HG03520 (cell line): ENCODE measurements around the gene SCAF11.

Experiments
- ATAC-seq: cut with Tn5 transposase; IDR thresholded peaks from one replicate; pipeline ENCODE4 v1.9.1; 2021; ENCODE audit warnings: mild to moderate bottlenecking, moderate library complexity; ENCODE audit not compliant: unreplicated experiment

SCAF11 gene

GRCh38 chr12:45980540-45980939 lies 9.8 kb downstream of the SCAF11 start:
- no peak for ATAC-seq

- ATAC-seq = no peak
Measured at GRCh38 chr12:45978108-45978507, 12.3 kb downstream of the SCAF11 start.

DNA sequence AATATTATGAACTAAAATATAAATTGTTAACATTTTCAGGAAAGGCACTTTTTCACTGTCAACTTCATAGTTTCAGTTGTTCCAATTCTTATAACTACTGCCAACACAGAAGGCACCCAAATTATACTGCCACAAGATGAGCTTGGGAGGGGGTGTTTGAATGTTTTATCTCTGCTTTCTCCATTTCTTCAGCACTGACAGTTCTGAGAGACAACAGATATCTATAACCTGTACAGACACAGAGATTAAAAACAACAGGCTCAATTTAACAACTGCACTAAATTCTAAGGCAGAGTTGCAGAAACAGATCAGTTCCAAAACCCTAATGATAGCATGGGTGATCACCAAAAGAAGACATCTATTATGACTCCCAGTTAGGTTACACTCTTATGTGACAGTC lies 12.8 kb downstream of the SCAF11 start:
- ATAC-seq = no peak

DNA sequence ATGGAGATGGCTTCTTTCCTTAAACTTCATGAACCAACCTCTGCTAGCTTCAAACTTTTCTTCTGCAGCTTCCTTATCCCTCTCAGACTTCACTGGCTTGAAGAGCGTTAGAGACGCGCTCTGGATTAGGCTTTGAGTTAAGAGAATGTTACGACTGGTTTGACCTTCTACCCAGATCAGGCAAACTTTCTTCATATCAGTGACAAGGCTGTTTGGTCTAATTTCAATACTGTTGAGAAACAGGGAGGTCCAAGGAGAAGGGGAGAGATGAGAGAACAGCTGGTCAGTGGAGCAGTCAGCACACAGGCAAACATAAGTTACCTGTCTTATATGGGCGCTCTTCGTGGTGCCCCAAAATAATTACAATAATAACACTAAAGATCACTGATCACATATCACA lies 14.9 kb downstream of the SCAF11 start:
- no peak for ATAC-seq

GRCh38 chr12:45974883-45975282 lies 15.5 kb downstream of the SCAF11 start:
- no peak for ATAC-seq

GRCh38 chr12:45974171-45974719 lies 16.1 kb downstream of the SCAF11 start:
- no peak for ATAC-seq

DNA sequence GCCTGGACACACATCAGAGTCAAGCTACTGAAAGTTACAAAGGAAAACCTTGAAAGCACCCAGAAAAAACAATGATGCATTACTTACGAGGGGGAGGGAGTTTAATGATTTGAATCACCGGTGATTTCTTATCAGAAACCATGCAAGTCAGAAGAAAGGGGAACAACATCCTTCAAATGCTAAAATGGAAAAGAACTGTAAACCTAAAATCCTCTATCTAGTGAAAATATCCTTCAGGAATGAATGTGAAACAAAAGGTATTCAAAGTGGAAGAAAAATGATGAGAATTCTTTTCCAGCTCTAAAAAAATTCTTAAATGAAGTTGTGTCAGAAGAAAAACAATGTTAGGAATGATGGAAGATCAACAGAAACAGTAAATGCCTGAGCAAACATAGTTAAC lies 16.8 kb downstream of the SCAF11 start:
- ATAC-seq = no peak

- ATAC-seq = no peak
Measured at GRCh38 chr12:45970391-45970790, 20.0 kb downstream of the SCAF11 start.

- ATAC-seq = no peak
Measured at GRCh38 chr12:45969084-45969483, 21.3 kb downstream of the SCAF11 start.

DNA sequence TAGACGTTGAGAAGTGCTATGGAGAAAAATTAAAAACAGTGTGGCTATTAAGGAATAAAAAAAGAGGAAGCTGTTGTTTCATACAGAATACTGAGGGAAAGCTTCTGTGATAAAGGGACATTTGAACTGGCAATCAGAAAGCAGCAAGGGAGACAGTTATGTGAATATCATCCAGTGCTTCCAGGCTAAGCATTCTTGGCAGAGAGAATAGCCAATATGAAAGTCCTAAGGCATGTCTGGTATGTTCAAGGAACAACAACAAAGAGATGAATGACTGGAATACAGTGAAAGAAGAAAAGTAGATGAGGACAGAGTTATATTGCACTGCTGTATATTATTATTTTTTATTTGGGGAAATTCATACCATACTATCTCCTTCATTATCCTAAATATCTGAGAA lies 23.9 kb downstream of the SCAF11 start:
- ATAC-seq = no peak

GRCh38 chr12:45962553-45963325 lies 27.6 kb downstream of the SCAF11 start:
- ATAC-seq = no peak

DNA sequence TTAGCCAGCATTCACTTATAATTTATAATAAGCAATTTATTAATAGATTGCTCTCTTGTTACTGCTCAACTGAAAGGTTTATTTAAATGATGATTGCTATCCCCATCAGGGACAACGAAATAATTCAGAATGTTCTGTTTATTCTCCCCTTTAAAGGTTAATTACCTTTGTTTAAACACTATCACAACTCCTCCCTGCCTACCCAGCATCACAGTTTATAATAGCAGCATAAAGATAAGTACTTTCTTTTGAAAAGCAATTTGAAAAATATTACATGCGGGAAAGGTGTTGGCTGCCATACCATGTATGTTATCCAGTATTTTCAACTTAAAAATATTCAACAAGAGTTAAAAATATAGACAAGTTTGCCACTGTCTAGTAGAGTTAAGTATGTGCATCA lies 30.6 kb downstream of the SCAF11 start:
- no peak for ATAC-seq

DNA sequence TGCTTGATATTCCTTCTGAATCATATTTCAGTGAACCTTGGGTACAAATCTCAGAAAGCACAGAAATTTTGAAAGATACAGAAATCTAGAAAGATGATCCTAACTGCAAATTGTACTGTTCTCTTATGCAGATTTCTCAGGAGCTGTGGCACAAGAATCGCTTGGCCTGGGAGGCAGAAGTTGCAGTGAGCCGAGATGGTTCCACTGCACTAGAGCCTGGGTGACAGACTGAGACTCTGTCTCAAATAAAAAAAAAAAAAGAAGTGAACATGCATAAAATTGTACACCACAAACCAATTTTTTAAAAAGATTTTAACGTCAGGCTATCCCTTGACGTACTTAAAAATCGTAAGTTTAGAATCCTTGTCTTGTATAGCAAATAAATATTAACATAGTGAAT lies 31.3 kb downstream of the SCAF11 start:
- ATAC-seq = no peak

DNA sequence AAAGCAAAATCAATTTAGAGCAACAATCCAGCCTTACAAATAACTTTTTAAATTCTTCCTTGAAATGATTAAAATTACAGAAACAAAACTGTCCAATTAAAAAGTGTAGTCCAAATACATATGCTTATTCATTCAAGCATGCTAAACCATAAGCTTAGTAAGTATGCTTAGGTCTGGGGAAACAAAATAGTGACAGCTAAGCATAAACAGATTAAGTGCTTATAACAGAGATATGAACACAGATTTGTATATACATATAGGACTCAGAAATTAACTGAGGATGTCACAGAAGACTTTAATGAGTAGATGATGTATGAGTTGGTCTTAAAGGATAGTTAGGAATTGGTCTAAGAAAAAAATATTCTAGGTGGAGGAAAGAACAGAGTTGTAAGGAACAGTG lies 41.8 kb downstream of the SCAF11 start:
- ATAC-seq = no peak

DNA sequence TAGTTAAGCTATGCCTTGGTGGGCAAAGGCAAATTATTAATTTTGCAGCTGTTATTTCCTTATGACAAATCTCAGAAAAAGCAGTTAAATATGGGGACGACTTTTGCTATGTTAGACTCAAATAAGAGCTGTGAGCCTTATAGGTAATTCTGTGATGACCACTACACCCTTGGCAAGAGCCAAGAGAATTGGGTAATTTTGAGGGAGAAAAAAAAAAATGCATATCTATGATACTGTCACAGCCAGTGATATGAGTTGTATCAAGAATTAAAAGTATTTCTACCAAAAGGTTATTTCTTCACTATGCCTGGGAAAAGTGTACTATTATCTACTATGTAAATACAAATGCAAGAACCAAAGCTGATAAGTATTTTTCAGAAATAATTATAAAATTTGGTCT lies 43.9 kb downstream of the SCAF11 start:
- no peak for ATAC-seq

DNA sequence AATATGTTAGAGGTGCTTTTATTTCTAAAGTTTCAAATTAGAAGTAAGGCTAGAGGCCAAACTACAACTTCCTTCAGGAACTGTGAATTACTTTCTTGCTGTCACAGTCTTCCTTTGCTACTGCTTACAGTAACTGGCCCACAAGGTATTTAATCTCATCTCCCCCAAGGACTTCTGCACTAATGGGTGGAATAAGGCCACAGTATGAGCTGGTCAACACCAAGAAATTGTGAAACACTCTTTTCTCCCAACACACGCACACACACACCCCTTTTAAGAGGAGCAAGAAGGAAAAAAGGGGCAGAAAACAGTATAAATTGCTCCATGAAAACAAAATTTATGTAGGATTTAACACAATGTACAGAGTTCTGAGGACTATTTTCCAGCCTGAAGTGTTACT lies 45.6 kb downstream of the SCAF11 start:
- ATAC-seq = no peak

DNA sequence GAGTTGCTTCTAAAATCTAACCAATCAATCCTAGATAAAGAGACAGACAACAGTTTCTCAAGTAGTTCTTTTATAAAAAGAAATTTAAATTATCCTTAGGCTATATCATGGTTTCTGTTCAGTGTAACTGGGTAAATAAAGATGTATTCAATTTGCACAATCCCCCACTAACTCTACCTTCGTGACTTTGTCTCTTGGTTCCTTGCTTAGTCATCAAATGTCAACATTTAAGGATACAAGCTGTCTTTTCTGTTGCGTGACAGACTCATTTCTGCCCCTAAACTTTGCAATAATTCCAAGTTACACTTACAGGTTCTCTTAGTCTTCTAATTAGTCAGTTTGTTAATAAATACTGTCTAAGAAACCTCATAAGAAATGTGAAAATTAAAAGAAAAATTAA lies 50.6 kb downstream of the SCAF11 start:
- ATAC-seq = no peak

- ATAC-seq = no peak
Measured at GRCh38 chr12:45938566-45938965, 51.8 kb downstream of the SCAF11 start.

DNA sequence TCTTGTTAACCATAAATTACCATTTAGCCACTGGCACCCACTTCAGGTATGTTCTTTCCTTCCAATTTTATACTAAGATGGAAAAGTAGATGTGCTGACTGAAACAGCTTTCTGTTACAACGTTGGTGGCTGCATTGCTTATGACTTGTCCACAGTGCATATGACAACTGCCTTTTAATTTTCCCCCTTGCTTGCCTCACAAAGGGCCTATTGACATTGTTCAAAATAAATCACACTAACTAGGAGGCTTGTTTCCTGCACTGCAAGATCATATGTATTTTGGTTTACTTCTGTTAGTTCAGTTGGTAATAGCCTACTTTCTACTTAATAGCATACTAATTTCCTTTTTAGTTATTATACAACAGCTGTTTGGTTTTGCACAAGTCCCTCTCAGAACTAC lies 55.4 kb downstream of the SCAF11 start:
- ATAC-seq = no peak

DNA sequence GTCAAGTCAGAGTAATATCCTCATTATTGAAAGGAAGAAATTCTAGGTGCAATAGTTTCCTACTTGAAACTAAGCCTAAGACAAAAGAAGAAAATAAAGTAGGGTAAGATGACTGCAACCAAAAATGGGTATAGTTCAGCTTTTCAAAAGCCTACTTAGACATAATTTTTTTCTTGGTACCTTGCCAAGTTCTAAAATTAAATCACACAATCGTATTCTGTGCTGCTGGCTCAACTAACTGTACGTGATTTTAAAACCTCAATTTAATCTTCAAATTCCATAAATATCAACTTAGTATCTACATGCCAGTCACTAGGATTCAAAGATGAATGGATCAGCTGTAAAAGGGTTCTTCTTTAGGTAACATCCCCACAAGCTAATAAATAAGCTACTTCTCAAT lies 56.9 kb downstream of the SCAF11 start:
- no peak for ATAC-seq

- ATAC-seq = no peak
Measured at GRCh38 chr12:45930369-45930768, 60.0 kb downstream of the SCAF11 start.

DNA sequence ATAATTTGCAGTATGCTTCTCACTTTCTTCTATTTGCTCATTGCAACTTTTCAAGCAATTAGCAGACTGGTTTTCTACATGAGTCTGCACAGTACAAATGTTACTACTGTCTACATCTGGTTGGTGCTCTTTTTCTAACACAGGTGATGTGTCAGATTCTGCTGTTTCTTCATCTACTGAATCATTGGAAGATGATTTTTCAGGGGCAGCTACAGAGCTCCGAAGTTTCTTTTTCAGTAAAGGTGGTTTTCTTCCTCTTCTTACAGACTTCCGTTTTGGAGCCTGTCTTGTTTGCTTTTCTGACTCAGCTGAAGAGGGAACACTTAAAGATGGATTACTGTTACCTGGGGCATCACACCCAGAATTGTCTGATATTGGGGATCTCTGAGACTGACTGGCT lies 62.1 kb downstream of the SCAF11 start:
- no peak for ATAC-seq

DNA sequence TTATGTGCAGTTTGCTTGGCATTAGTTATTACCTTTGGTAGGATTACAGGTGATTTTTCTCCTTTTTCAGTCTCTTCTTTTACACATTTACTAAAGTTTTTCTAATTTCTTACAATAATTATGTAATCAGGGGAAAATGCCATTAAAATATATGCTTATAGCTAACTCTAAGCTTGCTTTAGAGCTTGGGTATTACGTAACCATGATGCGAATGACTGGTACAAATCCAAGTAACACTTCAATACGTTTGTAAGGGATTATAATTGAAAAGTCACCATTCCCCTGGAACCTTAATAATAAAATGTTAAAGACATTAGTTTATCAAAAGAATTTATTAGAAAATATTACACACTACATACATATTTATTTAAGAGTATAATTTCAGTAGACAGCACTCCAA lies 71.6 kb downstream of the SCAF11 start:
- no peak for ATAC-seq
